Spleen (tissue), 11 donors: ENCODE data around the gene NDUFB10. TPM values are rescaled to one million over a fixed set of nuclear protein-coding genes. Genes with fewer than 3 reads are reported as not detected.

Experiments used
- DNase-seq: peaks from one replicate; pipeline ENCODE4 v3.0.0-alpha.2; 2020
- H3K27ac ChIP-seq, 8 donors: fragments of 200-600 bp; sonication (generic) in 7 of 8; 1 replicate in 4 of 8; 2 replicates in 4 of 8; pipeline versions ENCODE4 v1.5.0 to v1.8.0; 2016 to 2021; ENCODE audit warnings: inconsistent platforms in 4 of 8, mild to moderate bottlenecking in 4 of 8, moderate library complexity in 1 of 8
- H3K27me3 ChIP-seq, 7 donors: fragments of 200-600 bp; sonication (generic) in 6 of 7; replicated peaks in 1 of 7; 1 replicate in 4 of 7; 2 replicates in 3 of 7; pipeline versions ENCODE4 v1.5.0 to v1.8.0; 2016 to 2021; ENCODE audit warnings: inconsistent platforms in 3 of 7, mild to moderate bottlenecking in 1 of 7
- H3K36me3 ChIP-seq, 6 donors: fragments of 200-600 bp; sonication (generic) in 5 of 6; 1 replicate in 4 of 6; 2 replicates in 2 of 6; pipeline versions ENCODE4 v1.5.0 to v1.8.0; 2016 to 2021; ENCODE audit warnings: inconsistent platforms in 2 of 6
- H3K4me1 ChIP-seq, 6 donors: fragments of 200-600 bp; sonication (generic) in 5 of 6; 1 replicate in 3 of 6; 2 replicates in 3 of 6; pipeline versions ENCODE4 v1.5.0 to v1.8.0; 2016 to 2021; ENCODE audit warnings: inconsistent platforms in 3 of 6
- H3K4me3 ChIP-seq, 8 donors: fragments of 200-600 bp; sonication (generic) in 7 of 8; 1 replicate in 4 of 8; 2 replicates in 4 of 8; pipeline versions ENCODE4 v1.5.0 to v1.8.0; 2016 to 2021; ENCODE audit warnings: inconsistent platforms in 4 of 8, mild to moderate bottlenecking in 4 of 8, moderate library complexity in 2 of 8
- H3K9me3 ChIP-seq, 8 donors: fragments of 200-600 bp; sonication (generic) in 7 of 8; 1 replicate in 4 of 8; 2 replicates in 4 of 8; pipeline versions ENCODE4 v1.5.0 to v1.8.0; 2016 to 2021; ENCODE audit warnings: inconsistent platforms in 4 of 8
- POLR2A ChIP-seq, 3 donors: fragments of 450-650 bp; IDR thresholded peaks; one replicate each; pipeline ENCODE4 v1.5.1; 2017; ENCODE audit warnings: antibody characterized with exemption in 3 of 3, mild to moderate bottlenecking in 1 of 3
- POLR2AphosphoS5 ChIP-seq, 3 donors: sonication (generic); formaldehyde crosslinking; IDR thresholded peaks; one replicate each; pipeline ENCODE4 v1.5.1; 2017; ENCODE audit warnings: antibody characterized with exemption in 3 of 3
- WGBS, 5 donors: extraction: QIAGEN DNeasy Blood & Tissue Kit in 3 of 5; methylation state at CpG; one replicate each; pipeline versions ENCODE4 v1.1.5 to v1.1.7; 2013 to 2018; 5-methylcytosine and 5-hydroxymethylcytosine counted together
- intact Hi-C: fragments of 100-400 bp; cut with DNase I; formaldehyde crosslinking; loops from one replicate; pipeline ENCODE4 v1.15.0; 2023; ENCODE audit warnings: low total_unique reads
- polyA plus RNA-seq, 3 donors: library from polyadenylated mRNA; stranded (reverse); fragments of 200-250 nt; gene quantifications; one replicate each; pipeline ENCODE4 v1.2.1, GENCODE V29; 2013
- total RNA-seq, 7 donors: library from RNA; depleted of rRNA in 3 of 7; stranded (reverse); fragments of >200 nt in 3 of 7; fragmentation: NEBNext Ultra II Directional in 4 of 7; extraction: Animal tissue kit (Norgen Biotek cat#: 25700) in 4 of 7; gene quantifications; one replicate each; pipeline versions ENCODE4 v1.1.0 to v1.2.1, GENCODE V29; 2016 to 2021
- TF ChIP-seq, protein P1 (sequence below), 11 experiments: fragments of 200-600 bp in 7 of 11; fragments of 450-650 bp in 4 of 11; sonication (generic) in 4 of 11; IDR thresholded peaks in 8 of 11; conservative IDR thresholded peaks in 3 of 11; 1 replicate in 7 of 11; 2 replicates in 4 of 11; pipeline versions ENCODE4 v1.4.0 to v1.8.0; 2016 to 2021; ENCODE audit warnings: antibody characterized with exemption in 11 of 11, inconsistent platforms in 4 of 11, mild to moderate bottlenecking in 1 of 11
- donor health status: healthy with polysubstance abuse.
- donor health status: DM: no; HTN: no; CAD: no; lungs with moderate emphysema.
- donor health status: DM: no; HTN: no; CAD: no.
- donor health status: Bipolar disorder and iron deficiency.
- donor health status: healthy.
- donor health status: DM: no; HTN: no; CAD: no.
- donor health status: DM: yes; HTN: yes; CAD: no.

Gene NDUFB10
- total and polyA plus RNA-seq, 10 donors: 69.3 to 225 (median 137) TPM

DNA sequence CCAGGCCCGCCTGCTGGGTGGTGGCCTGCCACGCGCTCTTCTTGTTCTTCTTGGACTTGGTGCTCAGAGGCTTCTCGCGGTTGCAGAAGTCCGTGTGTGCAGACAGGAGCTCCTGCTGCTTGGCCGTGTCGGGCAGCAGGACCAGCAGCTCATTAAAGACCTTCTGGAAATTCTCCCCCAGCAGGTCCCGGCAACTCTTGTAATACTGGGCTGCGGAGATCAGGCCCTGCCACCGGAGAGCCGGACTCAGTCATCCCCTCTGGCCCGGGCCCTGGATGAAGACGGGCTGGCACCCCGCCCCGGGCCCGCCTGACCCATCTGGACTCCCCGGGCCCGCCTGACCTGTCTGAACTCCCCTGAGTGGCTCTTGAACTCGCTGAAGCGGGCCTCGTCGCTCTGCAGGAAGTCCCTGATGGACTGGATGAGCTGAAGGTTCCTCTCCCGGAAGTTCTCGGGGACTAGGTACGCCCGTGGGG lies 39.1 kb downstream of the NDUFB10 start:
- no peaks in the 10 kb centered on the region for H3K27me3 ChIP-seq
- no peak for DNase-seq
- TF ChIP-seq POLR2AphosphoS5 (IDR thresholded peaks at IDR 0.05) (no peak), POLR2A (IDR thresholded peaks at IDR 0.05) (no peak)
- TF ChIP-seq, protein P1, sequence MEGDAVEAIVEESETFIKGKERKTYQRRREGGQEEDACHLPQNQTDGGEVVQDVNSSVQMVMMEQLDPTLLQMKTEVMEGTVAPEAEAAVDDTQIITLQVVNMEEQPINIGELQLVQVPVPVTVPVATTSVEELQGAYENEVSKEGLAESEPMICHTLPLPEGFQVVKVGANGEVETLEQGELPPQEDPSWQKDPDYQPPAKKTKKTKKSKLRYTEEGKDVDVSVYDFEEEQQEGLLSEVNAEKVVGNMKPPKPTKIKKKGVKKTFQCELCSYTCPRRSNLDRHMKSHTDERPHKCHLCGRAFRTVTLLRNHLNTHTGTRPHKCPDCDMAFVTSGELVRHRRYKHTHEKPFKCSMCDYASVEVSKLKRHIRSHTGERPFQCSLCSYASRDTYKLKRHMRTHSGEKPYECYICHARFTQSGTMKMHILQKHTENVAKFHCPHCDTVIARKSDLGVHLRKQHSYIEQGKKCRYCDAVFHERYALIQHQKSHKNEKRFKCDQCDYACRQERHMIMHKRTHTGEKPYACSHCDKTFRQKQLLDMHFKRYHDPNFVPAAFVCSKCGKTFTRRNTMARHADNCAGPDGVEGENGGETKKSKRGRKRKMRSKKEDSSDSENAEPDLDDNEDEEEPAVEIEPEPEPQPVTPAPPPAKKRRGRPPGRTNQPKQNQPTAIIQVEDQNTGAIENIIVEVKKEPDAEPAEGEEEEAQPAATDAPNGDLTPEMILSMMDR (IDR thresholded peaks at IDR 0.05 in 8 of 11, conservative IDR thresholded peaks at IDR 0.05 in 3 of 11): no peak
- H3K36me3 ChIP-seq: peaks cover 5 to 74% (median 68%) of the 10 kb centered on the region in 6 donors
- no peaks in the 10 kb centered on the region for H3K9me3 ChIP-seq
- WGBS, 5 donors: 90 to 95% (median 91%) methylated on average over 15 to 27 of the region's 27 CpGs
- H3K4me1 ChIP-seq: peaks cover 1 to 20% (median 3%) of the 10 kb centered on the region in 6 donors
- H3K27ac ChIP-seq: peak overlapping the region in 1 of 8 donors; percentile 20
- H3K4me3 ChIP-seq: no peak overlapping the region
- intact Hi-C loops: no loop called here

DNA sequence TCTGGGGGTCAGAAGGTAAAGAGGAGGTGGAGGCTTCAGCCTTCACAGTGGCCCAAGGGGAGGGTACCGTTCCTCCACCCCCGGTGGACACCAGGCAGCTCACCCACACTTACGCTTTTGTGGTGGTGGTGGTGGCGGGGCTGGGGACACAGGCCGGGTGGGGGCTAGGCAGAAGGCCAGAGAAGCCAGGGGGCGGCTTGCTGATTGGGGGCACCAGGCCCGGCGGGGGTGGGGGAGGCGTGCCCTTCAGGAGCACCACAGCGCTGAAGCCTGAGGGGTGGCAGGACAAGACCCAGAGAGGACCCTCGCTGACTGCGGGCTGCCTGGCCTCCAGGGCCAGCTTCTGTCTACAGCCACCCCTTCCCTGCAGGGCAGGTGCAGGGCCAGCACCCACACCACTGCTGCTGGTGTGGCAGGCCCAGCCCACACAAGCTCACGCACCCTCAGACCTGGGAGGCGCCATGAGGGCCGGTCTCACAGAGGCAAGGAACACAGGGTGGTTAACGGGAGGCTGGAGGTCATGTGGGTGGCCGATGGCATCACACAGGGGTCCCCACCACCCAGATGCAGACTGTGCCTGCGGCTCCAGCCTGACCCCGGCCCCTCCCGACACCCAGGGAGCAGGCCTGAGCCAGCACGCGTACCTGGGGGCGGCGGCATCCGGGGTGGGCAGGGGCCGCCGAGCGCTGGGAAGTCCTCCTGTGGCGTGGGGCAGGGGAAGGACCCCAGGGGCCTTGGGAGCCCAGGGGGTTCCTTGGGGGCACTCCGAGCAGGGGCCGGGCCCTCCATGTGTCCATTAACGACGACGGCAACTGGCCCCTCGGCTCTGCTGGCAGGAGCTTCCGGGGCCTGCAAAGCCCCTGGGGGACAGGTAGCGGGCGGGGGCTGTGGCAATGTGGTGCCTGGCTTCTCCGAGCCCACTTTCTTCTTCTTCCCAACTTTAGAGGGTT lies 39.8 kb downstream of the NDUFB10 start:
- no peaks in the 10 kb centered on the region for H3K27me3 ChIP-seq
- no peaks in the 10 kb centered on the region for H3K9me3 ChIP-seq
- no peak overlapping the region for H3K4me3 ChIP-seq
- H3K36me3 ChIP-seq: peaks cover 5 to 77% (median 69%) of the 10 kb centered on the region in 6 donors
- peaks cover 7 to 27% (median 11%) of the 10 kb centered on the region in 6 donors for H3K4me1 ChIP-seq
- peak; percentile 72 for DNase-seq
- H3K27ac ChIP-seq: peak overlapping the region in 3 of 8 donors; percentile 20 to 31 (median 27)
- no peak for TF ChIP-seq POLR2A (IDR thresholded peaks at IDR 0.05)
- peak in 1 of 3 donors; percentile 8 for TF ChIP-seq POLR2AphosphoS5 (IDR thresholded peaks at IDR 0.05)
- WGBS, 5 donors: 91 to 97% (median 91%) methylated on average over 26 to 39 of the region's 39 CpGs
- intact Hi-C loops: no loop called here

DNA sequence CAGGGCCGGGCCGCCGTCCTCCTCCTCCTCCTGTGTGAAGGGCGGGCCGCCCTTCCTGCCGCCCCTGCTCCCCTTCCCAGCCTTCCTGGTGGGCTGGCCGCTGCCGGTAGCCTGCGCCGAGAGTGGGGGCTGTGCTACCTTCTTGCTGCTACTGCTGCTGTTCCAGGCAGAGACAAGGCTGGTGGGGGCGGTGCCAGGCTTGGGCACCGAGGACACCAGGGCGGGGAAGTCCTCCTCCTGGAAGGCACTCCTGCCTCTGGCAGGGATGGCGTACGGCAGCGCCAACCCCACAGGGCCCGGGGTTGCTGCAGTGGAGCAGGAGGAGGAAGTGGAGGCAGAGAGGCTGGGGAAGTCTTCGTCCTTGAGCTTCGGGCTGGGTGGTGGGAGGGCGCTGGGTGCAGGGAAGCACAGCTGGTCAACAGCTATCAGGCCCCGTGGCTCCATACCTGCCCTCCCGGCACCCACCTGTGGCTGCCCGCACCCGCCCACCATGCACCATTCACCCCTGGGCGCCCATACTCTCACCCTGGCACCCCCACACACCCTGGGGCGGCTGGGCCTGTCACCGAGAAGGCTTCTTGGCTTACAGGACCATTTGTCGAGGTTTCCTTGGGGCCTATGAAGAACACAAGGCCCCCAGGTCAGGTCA lies 40.7 kb downstream of the NDUFB10 start:
- Histone ChIP-seq H3K9me3 (no peaks in the 10 kb centered on the region), H3K27ac (peak overlapping the region in 3 of 8 donors; percentile 20 to 31 (median 27)), H3K27me3 (no peaks in the 10 kb centered on the region), H3K4me3 (no peak overlapping the region), H3K36me3 (peaks cover 5 to 82% (median 69%) of the 10 kb centered on the region in 6 donors), H3K4me1 (peaks cover 16 to 35% (median 19%) of the 10 kb centered on the region in 6 donors)
- 73 to 90% (median 80%) methylated on average over 19 to 28 of the region's 28 CpGs for WGBS, 5 donors
- TF ChIP-seq POLR2A (IDR thresholded peaks at IDR 0.05) (no peak), POLR2AphosphoS5 (IDR thresholded peaks at IDR 0.05) (peak in 2 of 3 donors; percentile 48 to 50)
- TF ChIP-seq, protein P1 (IDR thresholded peaks at IDR 0.05 in 8 of 11, conservative IDR thresholded peaks at IDR 0.05 in 3 of 11): no peak
- peak; percentile 78 for DNase-seq
- intact Hi-C loops: no loop called here

DNA sequence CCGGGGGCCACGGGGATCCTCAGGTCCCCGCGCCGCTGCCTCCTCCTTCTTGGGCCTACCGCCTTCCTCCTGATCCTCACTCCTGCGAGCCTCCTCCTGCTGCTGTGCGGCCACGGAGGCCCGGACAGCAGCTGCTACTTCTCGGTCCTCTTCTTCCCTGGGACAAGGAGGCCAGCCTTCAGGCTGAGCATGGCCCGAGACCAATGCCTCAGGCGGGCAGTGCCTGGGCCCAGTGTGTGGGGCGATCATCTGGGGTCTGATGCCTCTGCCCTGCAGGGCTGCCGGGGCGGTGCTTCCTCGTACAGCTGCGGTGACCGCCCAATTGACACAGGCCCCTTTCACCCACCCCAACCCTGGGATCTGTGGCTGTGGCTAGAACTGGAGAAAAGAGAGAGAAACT lies 41.7 kb downstream of the NDUFB10 start:
- H3K4me1 ChIP-seq: peaks cover 26 to 46% (median 30%) of the 10 kb centered on the region in 6 donors
- H3K4me3 ChIP-seq: no peak overlapping the region
- H3K27ac ChIP-seq: no peak overlapping the region
- 92 to 99% (median 95%) methylated on average over 10 to 19 of the region's 19 CpGs for WGBS, 5 donors
- TF ChIP-seq POLR2A (IDR thresholded peaks at IDR 0.05): no peak
- TF ChIP-seq POLR2AphosphoS5 (IDR thresholded peaks at IDR 0.05): peak in 1 of 3 donors; percentile 6
- no peak for DNase-seq
- H3K36me3 ChIP-seq: peaks cover 5 to 86% (median 69%) of the 10 kb centered on the region in 6 donors
- H3K27me3 ChIP-seq: no peaks in the 10 kb centered on the region
- H3K9me3 ChIP-seq: no peaks in the 10 kb centered on the region
- intact Hi-C loops: no loop called here
